HepG2 (cell line): ENCODE data around the gene FBXO24. TPM values are rescaled to one million over a fixed set of nuclear protein-coding genes. Genes with fewer than 3 reads are reported as not detected.

Source experiments
- AGO2 ChIP-seq: fragments of 200-400 bp; formaldehyde crosslinking; optimal IDR thresholded peaks from 2 replicates; pipeline ENCODE3; 2017; ENCODE audit warnings: mild to moderate bottlenecking, low read depth, low read length, moderate library complexity
- BHLHE40 ChIP-seq: IDR thresholded peaks from 2 replicates; pipeline ENCODE4 v1.6.1; 2011; ENCODE audit warnings: low read length, improper control_type of control experiment
- CEBPB ChIP-seq: IDR thresholded peaks from 2 replicates; pipeline ENCODE4 v1.6.1; 2011; ENCODE audit warnings: low read depth, low read length, improper control_type of control experiment, borderline replicate concordance
- FOXP4 ChIP-seq: sonication (generic); formaldehyde crosslinking; IDR thresholded peaks from 2 replicates; pipeline ENCODE4 v1.4.0; 2020; ENCODE audit warnings: missing genetic modification reagents
- HBP1 ChIP-seq: IDR thresholded peaks from 2 replicates; pipeline ENCODE4 v1.6.1; 2016; ENCODE audit warnings: low read depth, control low read depth
- HNRNPL ChIP-seq: fragments of 200-400 bp; formaldehyde crosslinking; IDR thresholded peaks from 2 replicates; pipeline ENCODE4 v1.6.1; 2017; ENCODE audit warnings: mild to moderate bottlenecking, low read depth, low read length
- HOXA7 ChIP-seq: sonication (generic); formaldehyde crosslinking; IDR thresholded peaks from 2 replicates; pipeline ENCODE4 v1.8.1; 2022; ENCODE audit warnings: mild to moderate bottlenecking, missing genetic modification reagents, moderate library complexity
- JUN ChIP-seq: sonication (generic); formaldehyde crosslinking; IDR thresholded peaks from 2 replicates; pipeline ENCODE4 v1.4.0; 2020; ENCODE audit warnings: mild to moderate bottlenecking, missing genetic modification reagents
- NBN ChIP-seq: fragments of 450-650 bp; conservative IDR thresholded peaks from 2 replicates; pipeline ENCODE4 v1.6.1; 2017
- PHF8 ChIP-seq: sonication (generic); formaldehyde crosslinking; IDR thresholded peaks from 2 replicates; pipeline ENCODE4 v1.5.0; 2020; ENCODE audit warnings: missing genetic modification reagents
- RORA ChIP-seq: sonication (generic); formaldehyde crosslinking; IDR thresholded peaks from 2 replicates; pipeline ENCODE4 v1.5.0; 2020; ENCODE audit warnings: mild to moderate bottlenecking, missing genetic modification reagents, moderate library complexity
- SALL1 ChIP-seq: sonication (generic); formaldehyde crosslinking; IDR thresholded peaks from 2 replicates; pipeline ENCODE4 v1.8.0; 2022; ENCODE audit warnings: mild to moderate bottlenecking, missing genetic modification reagents
- SMARCC2 ChIP-seq: fragments of 450-650 bp; IDR thresholded peaks from 2 replicates; pipeline ENCODE4 v1.6.1; 2017; ENCODE audit warnings: antibody characterized with exemption, mild to moderate bottlenecking
- SNRNP70 ChIP-seq: fragments of 200-400 bp; formaldehyde crosslinking; IDR thresholded peaks from 2 replicates; pipeline ENCODE4 v1.6.1; 2017; ENCODE audit warnings: mild to moderate bottlenecking, low read depth, low read length, moderate library complexity
- ZHX2 ChIP-seq, 2 experiments: sonication (generic) in 1 of 2; formaldehyde crosslinking in 1 of 2; IDR thresholded peaks; 2 replicates each; pipeline versions ENCODE4 v1.6.1 to v1.9.0; 2014 to 2022; ENCODE audit warnings: antibody characterized with exemption in 1 of 2, borderline replicate concordance in 1 of 2, inconsistent platforms in 1 of 2, low read depth in 1 of 2, missing genetic modification reagents in 1 of 2
- ZMYM4 ChIP-seq: sonication (generic); formaldehyde crosslinking; IDR thresholded peaks from 2 replicates; pipeline ENCODE4 v1.8.1; 2023; ENCODE audit warnings: mild to moderate bottlenecking, missing genetic modification reagents
- ZNF629 ChIP-seq: sonication (generic); formaldehyde crosslinking; conservative IDR thresholded peaks from 2 replicates; pipeline ENCODE4 v1.5.0; 2020; ENCODE audit warnings: missing genetic modification reagents
- ZNF713 ChIP-seq: sonication (generic); formaldehyde crosslinking; IDR thresholded peaks from 2 replicates; pipeline ENCODE4 v1.4.0; 2020; ENCODE audit warnings: mild to moderate bottlenecking, missing genetic modification reagents
- ZNF740 ChIP-seq: sonication (generic); formaldehyde crosslinking; IDR thresholded peaks from 2 replicates; pipeline ENCODE4 v1.4.0; 2020; ENCODE audit warnings: missing genetic modification reagents
- polyA plus RNA-seq, 8 experiments: library from polyadenylated mRNA; depleted of rRNA in 3 of 8; stranded (reverse) in 7 of 8; unstranded in 1 of 8; fragments of >200 nt; fragmentation: Illumina TruSeq in 4 of 8; extraction: Trizol in 4 of 8; gene quantifications; 2 replicates each; pipeline versions ENCODE4 v1.2.1 to v1.2.3, GENCODE V29; 2011 to 2016; ENCODE audit warnings: low read depth in 4 of 8, missing spikeins in 1 of 8, mixed read lengths in 1 of 8; ENCODE audit not compliant: insufficient read depth in 1 of 8
- total RNA-seq, 5 experiments: library from RNA; depleted of rRNA; stranded (reverse); fragments of >200 nt; fragmentation: Illumina TruSeq; extraction: Trizol; gene quantifications; 2 replicates each; pipeline ENCODE4 v1.2.3, GENCODE V29; 2016; ENCODE audit warnings: low read depth in 1 of 5

Gene FBXO24
- total and polyA plus RNA-seq, 2 of the 13 experiments (the other 11 are each of a cell fraction or from before 2014, with no cell fraction given) = 0.20 to 0.55 TPM

- TF ChIP-seq ZNF740 = peak; percentile 88
- TF ChIP-seq PHF8 (CRISPR knock-in tag) = no peak
- TF ChIP-seq ZMYM4 (CRISPR knock-in tag) = 0 out of 2 replicates have a peak, but pooled peaks have one; percentile 19
- TF ChIP-seq ZNF629 (CRISPR knock-in tag) = no peak
- TF ChIP-seq BHLHE40 = peak; percentile 88
- no peak for TF ChIP-seq HBP1 (CRISPR knock-in tag)
- no peak for TF ChIP-seq SMARCC2
- no peak for TF ChIP-seq ZNF713 (CRISPR knock-in tag)
- 0 out of 2 replicates have a peak, but pooled peaks have one; percentile 51 for TF ChIP-seq SNRNP70
- no peak for TF ChIP-seq JUN (CRISPR knock-in tag)
- TF ChIP-seq HNRNPL = peak; percentile 37; the same call in 1 of the 2 replicates
- TF ChIP-seq HOXA7 (CRISPR knock-in tag) = no peak
- no peak for TF ChIP-seq RORA (CRISPR knock-in tag)
- no peak for TF ChIP-seq NBN
- no peak for TF ChIP-seq FOXP4 (CRISPR knock-in tag)
- TF ChIP-seq CEBPB = no peak
- peak; percentile 96 for TF ChIP-seq AGO2
- peak; percentile 63; the same call in 1 of the 2 replicates for TF ChIP-seq ZHX2 (IDR thresholded peaks at IDR 0.05; ENCODE audit: low read depth)
- no peak for TF ChIP-seq ZHX2 (CRISPR knock-in tag; IDR thresholded peaks at IDR 0.05; ENCODE audit: borderline replicate concordance)
- no peak for TF ChIP-seq SALL1 (CRISPR knock-in tag)
Measured at GRCh38 chr7:100573691-100574361, 12.3 kb upstream of the FBXO24 start, which contains the start of gene SAP25 (continued).
